Hepatocyte (in vitro differentiated cells): Measurements from ENCODE around the gene ZNF385A. TPM values are rescaled to one million over a fixed set of nuclear protein-coding genes. Genes with fewer than 3 reads are reported as not detected.

Experiments
- DNase-seq: peaks from one replicate; pipeline ENCODE4 v3.0.0-alpha.2; 2016; ENCODE audit warnings: low spot score
- H2AFZ ChIP-seq: fragments of 200-600 bp; sonication (generic); 2 replicates; pipeline ENCODE4 v1.6.0; 2016; ENCODE audit warnings: antibody characterized with exemption, mild to moderate bottlenecking
- H3K27ac ChIP-seq: fragments of 200-600 bp; sonication (generic); 2 replicates; pipeline ENCODE4 v1.5.1; 2016; ENCODE audit warnings: mild to moderate bottlenecking
- H3K27me3 ChIP-seq: fragments of 200-600 bp; sonication (generic); 2 replicates; pipeline ENCODE4 v1.6.1; 2016
- H3K36me3 ChIP-seq: fragments of 200-600 bp; sonication (generic); replicated peaks from 2 replicates; pipeline ENCODE4 v1.5.1; 2016; ENCODE audit warnings: low read depth; ENCODE audit not compliant: insufficient read depth
- H3K4me1 ChIP-seq: fragments of 200-600 bp; sonication (generic); 2 replicates; pipeline ENCODE4 v1.5.1; 2016; ENCODE audit warnings: mild to moderate bottlenecking, moderate library complexity; ENCODE audit not compliant: insufficient read depth
- H3K4me2 ChIP-seq: fragments of 200-600 bp; sonication (generic); 2 replicates; pipeline ENCODE4 v1.6.0; 2016
- H3K4me3 ChIP-seq: fragments of 200-600 bp; sonication (generic); 2 replicates; pipeline ENCODE4 v1.5.1; 2016; ENCODE audit warnings: mild to moderate bottlenecking
- H3K79me2 ChIP-seq: fragments of 200-600 bp; sonication (generic); 2 replicates; pipeline ENCODE4 v1.6.0; 2017; ENCODE audit warnings: mild to moderate bottlenecking
- H3K9me2 ChIP-seq: fragments of 200-600 bp; sonication (generic); replicated peaks from 2 replicates; pipeline ENCODE4 v1.6.0; 2017; ENCODE audit warnings: mild to moderate bottlenecking; ENCODE audit not compliant: insufficient read depth
- H3K9me3 ChIP-seq: fragments of 200-600 bp; sonication (generic); 2 replicates; pipeline ENCODE4 v1.5.1; 2016; ENCODE audit warnings: low read depth, mild to moderate bottlenecking
- H4K20me1 ChIP-seq: fragments of 200-600 bp; sonication (generic); 2 replicates; pipeline ENCODE4 v1.6.0; 2016; ENCODE audit warnings: mild to moderate bottlenecking; ENCODE audit not compliant: insufficient read depth, poor library complexity, severe bottlenecking
- CTCF ChIP-seq: fragments of 200-600 bp; sonication (generic); IDR thresholded peaks from 2 replicates; pipeline ENCODE4 v1.5.1; 2016; ENCODE audit warnings: antibody characterized with exemption, mild to moderate bottlenecking; ENCODE audit not compliant: poor library complexity
- EZH2 ChIP-seq: fragments of 200-600 bp; sonication (generic); IDR thresholded peaks from 2 replicates; pipeline ENCODE4 v1.6.1; 2016; ENCODE audit warnings: antibody characterized with exemption, mild to moderate bottlenecking, borderline replicate concordance
- EZH2phosphoT487 ChIP-seq: fragments of 200-600 bp; sonication (generic); IDR thresholded peaks from one replicate; pipeline ENCODE4 v1.6.1; 2018; ENCODE audit warnings: antibody characterized with exemption, mild to moderate bottlenecking, low read depth, moderate library complexity; ENCODE audit not compliant: unreplicated experiment, severe bottlenecking
- WGBS: methylation state at CpG from one replicate; pipeline ENCODE4 v1.1.6; 2016; ENCODE audit warnings: low lambda C conversion rate; ENCODE audit errors: missing lambda C conversion rate; 5-methylcytosine and 5-hydroxymethylcytosine counted together
- polyA plus RNA-seq: library from polyadenylated mRNA; unstranded; fragments of >200 nt; fragmentation: Nextera tagmentation; extraction: Ambion mirVana; gene quantifications from 2 replicates; pipeline ENCODE4 v1.2.1, GENCODE V29; 2016
- total RNA-seq: library from RNA; depleted of rRNA; stranded (reverse); fragments of >200 nt; gene quantifications from 2 replicates; pipeline ENCODE4 v1.2.3, GENCODE V29; 2014

ZNF385A gene
- total and polyA plus RNA-seq, 2 experiments from 2014 or later = 4.2 to 5.6 TPM

- no peak overlapping the region for H3K4me2 ChIP-seq
- peaks cover 6% of the 10 kb centered on the region for H4K20me1 ChIP-seq
- no peak overlapping the region for H3K27ac ChIP-seq
- no peak for DNase-seq
- no peak overlapping the region for H3K4me3 ChIP-seq
- no peak for TF ChIP-seq EZH2
- no peak for TF ChIP-seq EZH2phosphoT487
- TF ChIP-seq CTCF = no peak
- WGBS = 77% methylated on average over 5 of the region's 5 CpGs
- no peaks in the 10 kb centered on the region for H3K36me3 ChIP-seq
- no peak overlapping the region for H2AFZ ChIP-seq
- no peaks in the 10 kb centered on the region for H3K27me3 ChIP-seq
- peaks cover 21% of the 10 kb centered on the region for H3K4me1 ChIP-seq
- no peaks in the 10 kb centered on the region for H3K9me3 ChIP-seq
- no peaks in the 10 kb centered on the region for H3K9me2 ChIP-seq
- H3K79me2 ChIP-seq = peaks cover 97% of the 10 kb centered on the region
These were observed 53.1 kb downstream of the ZNF385A start for GRCh38 chr12:54331461-54331860.

- Histone ChIP-seq H3K4me3 (no peak overlapping the region), H3K4me2 (no peak overlapping the region), H3K9me3 (no peaks in the 10 kb centered on the region), H4K20me1 (peaks cover 6% of the 10 kb centered on the region), H2AFZ (no peak overlapping the region), H3K27me3 (no peaks in the 10 kb centered on the region), H3K79me2 (peaks cover 100% of the 10 kb centered on the region), H3K36me3 (no peaks in the 10 kb centered on the region), H3K27ac (no peak overlapping the region), H3K9me2 (no peaks in the 10 kb centered on the region), H3K4me1 (peaks cover 30% of the 10 kb centered on the region)
- DNase-seq = no peak
- WGBS = 70% methylated on average over 3 of the region's 3 CpGs
- TF ChIP-seq EZH2 (no peak), EZH2phosphoT487 (no peak), CTCF (no peak)
These were observed 54.1 kb downstream of the ZNF385A start for GRCh38 chr12:54330442-54330841.

GRCh38 chr12:54329759-54330158 is 54.8 kb downstream of the ZNF385A start:
- H3K4me1 ChIP-seq = peaks cover 30% of the 10 kb centered on the region
- H2AFZ ChIP-seq = no peak overlapping the region
- H3K27me3 ChIP-seq = no peaks in the 10 kb centered on the region
- H3K79me2 ChIP-seq = peaks cover 95% of the 10 kb centered on the region
- H3K4me2 ChIP-seq = peak overlapping the region; percentile 6
- 63% methylated on average over 5 of the region's 5 CpGs for WGBS
- no peak for TF ChIP-seq EZH2
- TF ChIP-seq CTCF = no peak
- TF ChIP-seq EZH2phosphoT487 = no peak
- H3K9me2 ChIP-seq = no peaks in the 10 kb centered on the region
- H3K4me3 ChIP-seq = no peak overlapping the region
- no peak for DNase-seq
- H3K27ac ChIP-seq = peak overlapping the region; percentile 58
- H3K9me3 ChIP-seq = no peaks in the 10 kb centered on the region
- no peaks in the 10 kb centered on the region for H3K36me3 ChIP-seq
- H4K20me1 ChIP-seq = peaks cover 6% of the 10 kb centered on the region
